Esophagus muscularis mucosa (tissue), 3 donors: ENCODE data around the gene FTO.

Experiments used
- CTCF ChIP-seq, 3 experiments: fragments of 200-600 bp in 2 of 3; fragments of 450-650 bp in 1 of 3; sonication (generic) in 2 of 3; IDR thresholded peaks; one replicate each; pipeline ENCODE4 v1.5.1; 2017 to 2019; ENCODE audit warnings: antibody characterized with exemption in 3 of 3, mild to moderate bottlenecking in 2 of 3, moderate library complexity in 1 of 3
- POLR2AphosphoS5 ChIP-seq, 2 donors: sonication (generic); formaldehyde crosslinking; IDR thresholded peaks; one replicate each; pipeline ENCODE4 v1.6.1; 2017; ENCODE audit warnings: antibody characterized with exemption in 2 of 2

- TF ChIP-seq CTCF (IDR thresholded peaks at IDR 0.05) (no peak), POLR2AphosphoS5 (IDR thresholded peaks at IDR 0.05) (no peak)
Measured at GRCh38 chr16:53809088-53809932, 105.4 kb downstream of the FTO start.
